VCaP (cell line): ENCODE data around the gene ACAT1.
"Not testable (repeated sequence)": the region's sequence is repeated elsewhere in the genome, so short reads cannot be mapped to it uniquely, and the experiment has no call there.

Experiments used
- H3K27ac ChIP-seq: fragments of 450-650 bp; 2 replicates; pipeline ENCODE4 v1.5.1; 2017
- CTCF ChIP-seq: fragments of 450-650 bp; conservative IDR thresholded peaks from 2 replicates; pipeline ENCODE4 v1.5.1; 2017; ENCODE audit warnings: mild to moderate bottlenecking, moderate library complexity

ACAT1 gene

DNA sequence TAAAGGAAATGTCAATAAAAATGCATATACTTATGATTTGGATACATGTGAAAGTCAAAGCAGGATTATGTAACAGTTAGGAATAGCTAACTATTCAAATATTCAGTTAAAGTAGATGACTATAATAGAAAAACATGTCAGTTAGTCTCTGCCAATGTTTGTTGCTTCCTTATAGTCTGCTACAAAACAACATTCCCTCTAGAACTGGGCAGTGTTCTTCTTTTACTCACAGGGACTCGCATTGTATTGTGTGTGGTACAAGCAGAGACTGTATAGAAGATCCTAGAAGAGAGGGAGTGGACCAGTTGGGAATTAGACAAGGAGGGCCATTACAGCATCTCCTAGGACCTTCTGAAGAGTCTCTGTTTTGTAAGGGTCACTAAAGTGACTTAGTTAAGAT lies 10.6 kb downstream of the ACAT1 start:
- no peak for TF ChIP-seq CTCF
- H3K27ac ChIP-seq: no peak overlapping the region

- not testable (repeated sequence) for H3K27ac ChIP-seq
Observed at GRCh38 chr11:108132993-108133538, 11.7 kb downstream of the ACAT1 start.

DNA sequence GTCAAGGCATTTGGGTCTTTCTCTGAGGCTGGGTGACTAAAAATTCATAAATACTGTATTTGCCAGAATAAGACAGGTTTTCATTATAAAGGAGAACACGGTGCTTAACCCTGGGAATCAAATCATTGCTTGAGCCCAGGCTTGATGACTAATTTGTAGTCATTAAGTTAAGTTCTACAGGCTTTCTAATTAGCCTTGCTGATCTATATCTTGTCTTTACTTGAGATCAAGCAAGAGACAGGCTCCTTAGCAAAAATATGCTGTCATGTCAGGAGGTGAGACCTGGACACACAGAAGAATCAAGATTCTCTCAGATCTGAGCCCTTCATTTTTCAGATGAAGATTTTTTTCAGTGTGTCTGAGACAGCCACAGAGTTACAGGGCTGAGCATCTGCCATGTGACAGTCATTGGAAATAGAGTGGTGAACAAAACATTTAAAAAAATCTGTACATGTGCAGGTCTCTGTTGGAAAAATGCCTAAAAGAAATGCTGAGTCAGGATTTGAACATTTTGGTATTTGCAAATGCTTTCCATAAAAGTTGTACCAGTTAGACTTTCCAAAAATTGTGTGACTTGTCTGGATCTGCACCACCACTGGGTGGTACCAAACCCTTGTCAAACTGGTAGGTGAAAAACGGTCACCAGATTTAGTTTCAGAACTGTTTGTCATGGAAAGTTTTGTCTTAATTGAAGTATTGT lies 14.6 kb downstream of the ACAT1 start:
- H3K27ac ChIP-seq: no peak overlapping the region

DNA sequence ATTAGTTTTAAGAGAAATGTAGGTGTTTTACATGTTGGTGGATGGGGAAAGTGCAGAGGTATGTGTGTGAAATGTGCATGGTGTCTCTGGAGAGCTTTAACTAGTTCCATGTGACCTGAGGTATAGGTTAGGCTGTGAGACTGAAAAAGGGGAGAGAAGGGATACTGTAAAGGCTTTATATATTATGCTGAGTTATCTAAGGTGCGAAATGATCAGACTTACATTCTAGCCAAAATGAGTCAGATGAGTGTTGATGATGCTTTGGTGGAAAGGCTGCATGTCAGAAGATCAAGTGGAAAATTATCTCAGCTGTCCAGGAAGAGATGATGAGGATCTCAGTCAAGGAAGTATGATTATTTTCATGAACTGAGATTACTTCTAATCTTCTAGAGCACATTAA lies 15.8 kb downstream of the ACAT1 start:
- H3K27ac ChIP-seq: 0 out of 2 replicates have a peak overlapping the region, but pooled peaks have one; percentile 3
- TF ChIP-seq CTCF: no peak

More for the DNA sequence above, 14.6 kb downstream of the ACAT1 start:
- TF ChIP-seq CTCF: peak; percentile 54

- TF ChIP-seq CTCF: no peak
Observed at GRCh38 chr11:108142304-108142703, 20.9 kb downstream of the ACAT1 start.

DNA sequence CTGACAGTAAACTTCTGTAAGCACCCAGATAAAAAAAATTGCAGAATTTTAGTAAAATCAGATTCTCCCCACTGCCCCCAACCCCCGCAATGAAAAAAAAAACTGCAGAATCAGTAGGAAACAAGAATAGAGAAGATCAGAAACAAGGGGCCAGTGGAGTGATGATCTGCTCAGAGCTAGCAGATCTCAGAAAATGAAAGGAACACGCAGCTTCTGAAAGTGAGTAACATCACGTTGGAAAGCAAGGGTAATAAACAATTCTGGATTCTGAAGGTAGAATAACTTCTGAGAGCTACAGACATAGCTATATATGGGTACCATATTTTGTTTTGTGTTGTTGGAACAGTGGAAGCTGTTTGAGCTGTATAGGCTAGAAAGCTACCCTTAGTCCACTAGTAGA lies 23.2 kb downstream of the ACAT1 start:
- H3K27ac ChIP-seq: no peak overlapping the region
- TF ChIP-seq CTCF: no peak

More at GRCh38 chr11:108142304-108142703, 20.9 kb downstream of the ACAT1 start:
- H3K27ac ChIP-seq: no peak overlapping the region

GRCh38 chr11:108147150-108147549 lies 25.8 kb downstream of the ACAT1 start:
- no peak for TF ChIP-seq CTCF
- no peak overlapping the region for H3K27ac ChIP-seq

- no peak for TF ChIP-seq CTCF
Observed at GRCh38 chr11:108148556-108148955, 27.2 kb downstream of the ACAT1 start.

More at GRCh38 chr11:108148556-108148955, 27.2 kb downstream of the ACAT1 start:
- no peak overlapping the region for H3K27ac ChIP-seq
